ENCODE data around the gene ZRANB3. TPM values are rescaled to one million over a fixed set of nuclear protein-coding genes. Genes with fewer than 3 reads are reported as not detected.
A peak's percentile ranks its signal among the peaks of the same experiment; 100 is the strongest.
"Not testable (repeated sequence)": the region's sequence is repeated elsewhere in the genome, so short reads cannot be mapped to it uniquely, and the experiment has no call there.

The ZRANB3 gene
- total RNA-seq, 1 experiment from 2014 or later, result 11.5 TPM

DNA sequence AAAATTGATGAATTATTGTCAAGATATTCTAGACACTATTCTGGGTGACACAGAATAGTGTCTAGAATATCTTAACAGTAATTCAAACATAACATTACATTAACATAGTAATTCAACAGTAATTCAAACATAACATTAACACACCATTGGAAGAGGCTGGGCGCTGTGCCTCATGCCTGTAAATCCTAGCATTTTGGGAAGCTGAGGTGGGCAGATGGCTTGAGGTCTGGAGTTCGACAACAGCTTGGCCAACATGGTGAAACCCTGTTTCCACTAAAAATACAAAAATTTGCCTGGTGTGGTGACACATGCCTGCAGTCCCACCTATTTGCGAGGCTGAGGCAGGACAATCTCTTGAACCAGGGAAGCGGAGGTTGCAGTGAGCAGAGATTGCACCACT, 195.8 kb downstream of the ZRANB3 start:
- no peak for DNase-seq (ENCODE audit: low read depth)

DNA sequence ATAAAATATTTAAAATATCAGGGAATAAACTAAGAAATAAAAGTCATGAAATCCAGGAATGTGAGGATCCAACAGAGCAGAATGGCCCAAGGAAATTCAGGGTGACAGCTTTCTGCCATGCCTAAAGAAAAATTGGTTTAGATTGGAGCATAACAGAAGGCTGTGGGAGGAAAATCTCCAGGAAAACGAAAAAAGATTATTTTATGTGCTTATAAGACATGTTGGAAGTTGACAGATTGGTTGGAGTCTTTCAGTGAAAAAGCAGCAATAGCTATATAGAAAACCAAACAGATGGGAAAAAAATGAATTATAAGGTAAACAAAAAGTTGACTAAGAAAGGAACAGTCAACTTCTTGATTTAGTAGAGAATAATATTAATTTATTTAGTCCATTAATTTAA, 203.9 kb downstream of the ZRANB3 start:
- no peak for DNase-seq (ENCODE audit: low read depth)

DNA sequence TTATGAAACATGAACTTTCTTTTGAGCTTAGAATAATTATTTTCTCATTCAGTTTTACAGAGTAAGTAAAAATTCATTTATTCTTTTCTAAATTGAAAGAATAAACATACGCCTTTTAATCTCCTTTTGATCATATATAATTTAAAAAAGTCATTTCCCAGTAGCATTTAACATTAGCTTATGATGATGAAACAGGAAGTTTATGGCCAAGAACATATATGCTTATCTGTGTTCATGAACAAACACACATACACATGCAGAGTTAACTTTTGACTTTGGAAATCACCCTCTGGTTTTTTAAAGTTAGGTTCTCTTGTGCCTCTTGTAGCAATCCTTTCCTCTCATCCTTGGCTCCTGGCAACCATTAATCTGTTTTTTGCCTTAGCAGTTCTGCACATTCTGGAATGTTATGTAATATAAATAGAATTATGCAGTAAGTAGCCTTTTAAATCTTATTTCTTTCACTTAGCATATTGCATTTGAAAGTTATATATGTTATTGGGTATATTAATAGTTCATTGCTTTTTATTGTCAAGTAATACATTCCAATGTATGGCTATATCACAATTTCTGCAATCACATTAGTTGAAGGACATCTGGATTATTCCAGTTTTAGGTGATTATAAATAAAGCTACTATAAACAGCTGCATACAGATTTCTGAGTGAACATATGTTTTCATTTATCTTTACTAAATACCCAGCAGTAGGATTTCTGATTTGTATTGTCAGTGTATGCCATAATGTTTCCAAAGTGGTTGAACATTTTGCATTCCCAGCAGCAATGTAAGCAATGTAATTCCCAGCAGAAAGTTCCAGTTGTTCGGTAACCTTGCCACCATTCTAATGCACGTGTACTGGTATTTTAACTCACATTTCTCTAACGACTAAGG, 210.3 kb downstream of the ZRANB3 start:
- DNase-seq (ENCODE audit: low read depth), result no peak

- DNase-seq (ENCODE audit: low read depth), result no peak
Observed at GRCh38 chr2:135318808-135319207, 212.2 kb downstream of the ZRANB3 start.

GRCh38 chr2:135317375-135317774, 213.6 kb downstream of the ZRANB3 start:
- DNase-seq (ENCODE audit: low read depth), result no peak

DNA sequence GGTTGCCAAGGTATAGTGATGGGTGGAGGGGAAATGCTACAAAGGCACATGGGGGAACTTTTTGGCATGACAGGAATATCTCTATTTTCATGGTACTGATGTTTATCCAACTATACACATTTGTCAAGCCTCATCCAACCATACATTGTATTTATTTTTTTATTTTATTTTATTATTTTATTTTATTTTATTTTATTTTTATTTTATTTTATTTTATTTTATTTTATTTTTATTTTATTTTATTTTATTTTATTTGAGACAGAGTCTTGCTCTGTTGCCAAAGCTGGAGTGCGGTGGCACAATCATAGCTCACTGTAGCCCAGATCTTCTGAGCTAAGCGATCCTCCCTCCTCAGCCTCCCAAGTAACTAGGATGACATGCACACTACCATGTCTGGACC, 219.1 kb downstream of the ZRANB3 start:
- no peak for DNase-seq (ENCODE audit: low read depth)

DNA sequence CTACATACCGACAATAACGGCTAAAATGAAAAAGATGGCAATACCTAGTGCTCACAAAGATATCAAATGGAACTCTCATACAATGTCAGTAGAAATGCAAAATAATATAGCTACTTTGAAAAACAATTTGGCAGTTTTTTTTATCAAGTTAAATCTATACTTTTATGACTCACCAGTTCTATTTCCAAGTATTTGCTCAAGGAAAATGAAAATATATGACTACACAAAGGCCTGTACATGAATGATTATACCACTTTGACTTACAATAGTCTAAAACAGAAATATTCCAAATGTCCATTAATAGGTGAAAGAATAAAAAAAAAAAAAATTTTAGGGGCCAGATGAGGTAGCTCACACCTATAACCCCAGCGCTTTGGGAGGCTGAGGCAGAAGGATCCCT, 219.8 kb downstream of the ZRANB3 start:
- no peak for DNase-seq (ENCODE audit: low read depth)

GRCh38 chr2:135304694-135305093, 226.3 kb downstream of the ZRANB3 start:
- DNase-seq (ENCODE audit: low read depth), result no peak

GRCh38 chr2:135299658-135300244, 231.3 kb downstream of the ZRANB3 start:
- peak; percentile 36 for DNase-seq (ENCODE audit: low read depth)

DNA sequence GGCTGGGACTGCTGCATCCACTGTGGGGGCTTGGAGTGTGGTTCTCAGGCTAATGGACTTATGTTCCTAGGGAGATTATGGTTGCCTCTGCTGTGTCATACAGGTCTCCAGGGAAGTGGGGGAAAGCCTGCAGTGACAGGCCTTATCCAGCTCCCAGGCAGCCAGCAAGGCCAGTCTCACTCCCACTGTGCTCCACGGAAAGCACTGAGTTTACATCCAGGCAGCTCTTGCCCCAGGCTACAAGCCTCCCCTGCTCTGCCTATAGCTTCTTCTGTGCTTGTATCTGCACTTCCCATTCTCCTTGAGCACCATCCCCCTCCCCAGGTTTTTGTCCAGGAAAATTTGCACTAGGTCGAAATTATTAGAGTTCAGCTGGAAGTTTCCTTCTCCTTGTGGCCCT, 231.9 kb downstream of the ZRANB3 start:
- no peak for DNase-seq (ENCODE audit: low read depth)

DNA sequence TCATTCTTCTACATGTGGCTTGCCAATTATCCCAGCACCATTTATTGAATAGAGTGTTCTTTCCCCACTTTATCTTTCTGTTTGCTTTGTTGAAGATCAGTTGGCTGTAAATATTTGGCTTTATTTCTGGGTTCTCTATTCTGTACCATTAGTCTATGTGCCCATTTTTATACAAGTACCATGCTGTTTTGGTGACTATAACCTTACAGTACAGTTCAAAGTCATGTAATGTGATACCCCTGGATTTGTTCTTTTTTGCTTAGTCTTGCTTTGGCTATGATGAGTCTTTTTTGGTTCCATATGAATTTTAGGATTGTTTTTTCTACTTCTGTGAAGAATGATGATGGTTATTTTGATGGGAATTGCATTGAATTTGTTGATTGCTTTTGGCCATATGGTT, 243.9 kb downstream of the ZRANB3 start:
- not testable (repeated sequence) for DNase-seq (ENCODE audit: low read depth)

- DNase-seq (ENCODE audit: low read depth), result no peak
Observed at GRCh38 chr2:135285391-135285790, 245.6 kb downstream of the ZRANB3 start.

- no peak for DNase-seq (ENCODE audit: low read depth)
Observed at GRCh38 chr2:135281379-135281778, 249.6 kb downstream of the ZRANB3 start.

DNA sequence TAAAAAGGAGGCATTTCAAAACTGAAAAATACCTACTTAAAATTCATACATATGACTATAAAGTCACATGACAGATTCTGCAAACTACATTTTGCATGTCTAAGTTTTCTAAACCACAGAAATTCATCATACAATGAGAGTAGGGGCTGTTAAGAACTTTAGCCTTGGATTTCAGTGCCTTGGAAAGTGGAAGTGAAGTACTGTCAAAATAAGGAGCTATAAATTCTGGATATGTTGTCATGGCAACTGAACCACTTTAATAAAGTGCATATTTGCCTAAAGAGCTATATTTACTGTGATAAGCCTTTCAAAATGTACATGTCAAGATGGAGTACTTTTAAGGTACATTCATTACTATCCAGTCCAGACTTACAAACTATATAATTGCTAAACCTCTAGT, 251.8 kb downstream of the ZRANB3 start:
- peak; percentile 6 for DNase-seq (ENCODE audit: low read depth)

DNA sequence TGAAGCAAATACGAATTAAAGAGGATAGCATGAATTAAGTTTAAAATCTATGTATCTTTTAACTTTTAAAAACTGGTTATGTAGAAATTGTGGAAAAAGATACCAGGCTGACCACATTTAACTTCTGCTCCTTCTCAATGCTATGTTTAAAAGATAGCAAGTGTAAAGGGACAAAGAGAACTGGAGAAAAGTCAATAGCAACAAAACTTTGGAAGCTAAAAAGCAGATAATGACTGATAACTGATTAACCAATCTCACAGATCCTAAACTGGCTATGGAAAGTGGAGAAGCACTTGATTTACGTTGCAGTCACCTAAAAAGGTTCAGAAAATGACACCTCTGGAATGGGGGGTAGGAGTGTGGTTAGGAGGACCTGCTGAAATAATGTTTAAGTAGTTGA, 254.5 kb downstream of the ZRANB3 start:
- DNase-seq (ENCODE audit: low read depth), result no peak

DNA sequence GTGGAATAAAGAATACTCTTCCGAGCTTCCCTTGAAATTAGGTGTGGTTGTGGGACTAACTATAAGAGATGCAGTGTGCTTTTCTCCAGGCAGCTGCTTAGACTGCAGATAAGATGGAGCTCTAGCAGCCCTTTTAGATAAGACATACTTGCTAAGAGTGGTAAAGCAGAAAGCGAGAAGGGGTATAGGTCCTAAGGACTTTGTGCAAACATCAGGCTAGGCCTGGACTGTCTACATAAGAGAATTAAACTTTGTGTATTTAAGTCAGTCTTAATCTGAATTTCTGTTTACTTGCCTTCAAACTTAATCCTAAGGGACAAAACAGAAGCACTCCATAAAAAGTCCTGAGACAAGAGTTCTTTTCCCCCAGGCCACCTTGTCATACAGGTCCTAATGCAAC, 260.0 kb downstream of the ZRANB3 start:
- no peak for DNase-seq (ENCODE audit: low read depth)

DNA sequence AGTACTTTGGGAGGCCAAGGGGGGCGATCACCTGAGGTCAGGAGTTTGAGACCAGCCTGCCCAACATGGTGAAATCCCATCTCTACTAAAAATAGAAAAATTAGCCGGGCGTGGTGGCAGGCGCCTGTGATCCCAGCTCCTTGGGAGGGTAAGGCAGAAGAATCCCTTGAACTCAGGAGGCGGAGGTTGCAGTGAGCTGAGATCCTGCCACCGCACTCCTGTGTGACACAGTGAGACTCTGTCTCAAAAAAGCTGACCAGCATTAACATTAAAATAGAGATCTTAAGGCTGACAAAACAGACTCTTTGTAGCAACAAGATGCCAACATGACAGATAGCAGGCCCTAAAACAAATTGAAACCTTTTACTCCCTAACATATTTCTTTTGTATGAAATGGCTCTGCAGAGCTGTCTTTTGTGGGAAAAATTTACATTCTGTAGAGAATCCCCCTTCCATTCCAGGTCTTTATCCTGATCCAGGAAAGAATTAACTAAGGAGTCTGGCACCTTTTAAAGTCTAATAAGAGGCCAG, 265.0 kb downstream of the ZRANB3 start:
- DNase-seq (ENCODE audit: low read depth), result no peak

DNA sequence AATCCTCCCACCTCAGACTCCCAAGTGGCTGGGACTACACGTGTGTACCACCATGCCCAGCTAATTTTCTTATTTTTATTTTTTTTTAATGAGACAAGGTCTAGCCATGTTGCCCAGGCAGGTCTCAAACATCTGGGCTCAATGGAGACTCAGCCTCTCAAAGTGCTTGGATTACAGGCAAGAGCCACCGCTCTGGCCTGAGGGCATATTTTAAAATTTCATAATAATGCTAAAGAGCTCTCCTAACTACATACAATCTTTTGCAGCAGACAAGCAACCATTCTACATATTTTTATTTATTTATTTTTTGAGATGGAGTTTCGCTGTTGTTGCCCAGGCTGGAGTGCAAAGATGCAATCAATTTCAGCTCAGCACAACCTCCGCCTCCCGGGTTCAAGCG, 271.9 kb downstream of the ZRANB3 start:
- DNase-seq (ENCODE audit: low read depth), result no peak

- no peak for DNase-seq (ENCODE audit: low read depth)
Observed at GRCh38 chr2:135258193-135258592, 272.8 kb downstream of the ZRANB3 start.

DNA sequence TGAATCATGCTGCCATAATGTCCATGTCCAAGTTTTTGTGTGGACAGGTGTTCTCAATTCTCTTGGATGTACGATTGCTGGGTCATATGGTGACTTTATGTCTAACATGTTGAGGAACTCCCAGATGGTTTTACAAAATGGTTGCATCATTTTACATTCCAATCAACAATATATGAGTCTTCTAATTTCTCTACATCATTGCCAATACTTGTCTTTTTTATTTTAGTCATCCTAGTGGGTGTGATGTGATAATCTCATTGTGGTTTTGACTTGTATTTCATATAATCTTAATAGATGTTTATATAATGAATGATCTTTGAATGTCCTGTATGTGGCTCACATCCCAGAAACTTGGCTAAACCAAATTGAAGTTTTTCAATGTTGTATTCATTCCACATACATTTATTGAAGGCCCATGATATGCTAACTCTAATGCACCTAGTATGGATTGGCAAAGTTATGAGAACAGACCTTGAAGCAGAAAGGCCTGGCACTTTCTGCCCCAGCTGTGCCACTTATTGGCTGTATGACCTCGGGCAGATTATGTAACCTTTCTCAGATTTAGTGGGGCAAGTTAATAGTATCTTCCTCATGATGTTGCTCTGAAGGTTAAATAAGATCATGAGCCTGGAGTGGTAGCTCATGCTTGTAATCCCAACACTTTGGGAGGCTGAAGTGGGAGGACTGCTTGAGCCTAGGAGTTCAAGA, 273.5 kb downstream of the ZRANB3 start:
- DNase-seq (ENCODE audit: low read depth), result peak; percentile 15

- DNase-seq (ENCODE audit: low read depth), result no peak
Observed at GRCh38 chr2:135256531-135257260, 274.3 kb downstream of the ZRANB3 start.

DNA sequence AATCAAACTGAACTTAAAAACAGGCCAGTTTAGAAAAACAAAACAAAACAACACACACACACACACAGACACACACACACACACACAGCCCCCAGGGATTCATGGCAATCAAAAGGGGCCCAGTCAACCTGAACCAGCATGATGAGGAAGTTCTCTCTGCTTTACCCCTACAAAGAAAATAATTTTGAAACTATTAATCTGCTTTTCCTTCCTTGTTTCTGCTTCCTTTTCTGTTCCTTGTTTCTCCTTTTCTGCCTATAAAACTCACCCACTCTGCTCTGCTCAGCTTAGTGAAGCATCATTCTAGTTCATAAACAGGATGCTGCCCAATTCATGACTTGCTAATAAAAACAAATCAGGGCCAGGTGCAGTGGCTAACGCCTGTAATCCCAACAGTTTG, 275.8 kb downstream of the ZRANB3 start:
- no peak for DNase-seq (ENCODE audit: low read depth)

Measured in LHCN-M2 (cell line).